GM23338 (cell line): ENCODE data around the gene RRN3. TPM values are rescaled to one million over a fixed set of nuclear protein-coding genes. Genes with fewer than 3 reads are reported as not detected.

Experiments
- CREB1 ChIP-seq: fragments of 250-450 bp; sonication (Bioruptor Pico); IDR thresholded peaks from 2 replicates; pipeline ENCODE4 v1.5.0; 2020; ENCODE audit warnings: low read depth, mild to moderate bottlenecking, moderate library complexity
- EZH2 ChIP-seq: fragments of 200-600 bp; sonication (generic); IDR thresholded peaks from one replicate; pipeline ENCODE4 v1.8.0; 2017; ENCODE audit warnings: antibody characterized with exemption, mild to moderate bottlenecking, low read depth; ENCODE audit not compliant: unreplicated experiment
- EZH2phosphoT487 ChIP-seq: fragments of 200-600 bp; sonication (generic); IDR thresholded peaks from one replicate; pipeline ENCODE4 v1.8.1; 2018; ENCODE audit warnings: antibody characterized with exemption; ENCODE audit not compliant: unreplicated experiment
- JUNB ChIP-seq: IDR thresholded peaks from one replicate; pipeline ENCODE4 v1.6.1; 2016; ENCODE audit warnings: antibody characterized with exemption; ENCODE audit not compliant: unreplicated experiment
- NANOG ChIP-seq: IDR thresholded peaks from 2 replicates; pipeline ENCODE4 v1.6.1; 2016; ENCODE audit warnings: antibody characterized with exemption, borderline replicate concordance
- REST ChIP-seq: IDR thresholded peaks from one replicate; pipeline ENCODE4 v1.6.1; 2018; ENCODE audit warnings: antibody characterized with exemption; ENCODE audit not compliant: unreplicated experiment
- ZNF331 ChIP-seq: fragments of 250-450 bp; sonication (Bioruptor Pico); IDR thresholded peaks from 2 replicates; pipeline ENCODE4 v1.5.0; 2020; ENCODE audit warnings: low read depth, mild to moderate bottlenecking, moderate library complexity
- ZNF462 ChIP-seq: fragments of 250-450 bp; sonication (Bioruptor Pico); IDR thresholded peaks from 2 replicates; pipeline ENCODE4 v1.5.0; 2020; ENCODE audit warnings: mild to moderate bottlenecking, moderate library complexity
- polyA plus RNA-seq: library from polyadenylated mRNA; unstranded; fragments of >200 nt; fragmentation: Nextera tagmentation; extraction: Ambion mirVana; gene quantifications from 2 replicates; pipeline ENCODE4 v1.2.1, GENCODE V29; 2016
- total RNA-seq: library from RNA; depleted of rRNA; stranded (reverse); fragments of >200 nt; shearing (Covaris generic); gene quantifications from 2 replicates; pipeline ENCODE4 v1.2.3, GENCODE V29; 2014

The RRN3 gene
- total and polyA plus RNA-seq, 2 experiments from 2014 or later = 15.4 to 41.5 TPM

- no peak for TF ChIP-seq ZNF462
- no peak for TF ChIP-seq JUNB
- no peak for TF ChIP-seq EZH2
- no peak for TF ChIP-seq ZNF331 (CRISPR knock-in tag)
- no peak for TF ChIP-seq REST
- TF ChIP-seq NANOG = no peak
- no peak for TF ChIP-seq EZH2phosphoT487
- TF ChIP-seq CREB1 (CRISPR knock-in tag) = no peak
Observed at GRCh38 chr16:15057681-15058417, 36.2 kb downstream of the RRN3 start (continued).
